GM23338 (cell line): Measurements from ENCODE around the gene KIAA2012. TPM values are rescaled to one million over a fixed set of nuclear protein-coding genes. Genes with fewer than 3 reads are reported as not detected.
A peak's percentile ranks its signal among the peaks of the same experiment; 100 is the strongest.

Experiments
- ATAC-seq: fragments of 200-7000 bp; cut with Tn5 transposase; 3 replicates; pipeline ENCODE4 v1.9.1; 2020
- DNase-seq: peaks from one replicate; pipeline ENCODE4 v3.0.0-alpha.2; 2015; ENCODE audit warnings: low spot score
- H2AFZ ChIP-seq: fragments of 200-600 bp; sonication (generic); 2 replicates; pipeline ENCODE4 v1.8.0; 2016; ENCODE audit warnings: antibody characterized with exemption, mild to moderate bottlenecking, moderate library complexity
- H3F3A ChIP-seq: fragments of 200-600 bp; sonication (generic); replicated peaks from 2 replicates; pipeline ENCODE4 v1.8.0; 2017; ENCODE audit warnings: antibody characterized with exemption, mixed run types, low read depth
- H3K27ac ChIP-seq: fragments of 200-600 bp; sonication (generic); 2 replicates; pipeline ENCODE4 v1.6.1; 2016; ENCODE audit warnings: low read depth
- H3K27me3 ChIP-seq: fragments of 200-600 bp; sonication (generic); 2 replicates; pipeline ENCODE4 v1.8.0; 2016; ENCODE audit warnings: mild to moderate bottlenecking, mixed run types, moderate library complexity; ENCODE audit not compliant: insufficient read depth
- H3K36me3 ChIP-seq: fragments of 200-600 bp; sonication (generic); 2 replicates; pipeline ENCODE4 v1.8.0; 2016; ENCODE audit warnings: mild to moderate bottlenecking; ENCODE audit not compliant: insufficient read depth
- H3K4me1 ChIP-seq: fragments of 200-600 bp; sonication (generic); 2 replicates; pipeline ENCODE4 v1.8.0; 2016; ENCODE audit warnings: mild to moderate bottlenecking, moderate library complexity; ENCODE audit not compliant: insufficient read depth
- H3K4me2 ChIP-seq: fragments of 200-600 bp; sonication (generic); 2 replicates; pipeline ENCODE4 v1.7.1; 2017; ENCODE audit warnings: mixed run types
- H3K4me3 ChIP-seq: fragments of 200-600 bp; sonication (generic); 2 replicates; pipeline ENCODE4 v1.6.1; 2016; ENCODE audit warnings: mixed run types
- H3K79me2 ChIP-seq: fragments of 200-600 bp; sonication (generic); replicated peaks from 2 replicates; pipeline ENCODE4 v1.8.0; 2017; ENCODE audit warnings: mild to moderate bottlenecking; ENCODE audit not compliant: insufficient read depth
- H3K9me2 ChIP-seq: fragments of 200-600 bp; sonication (generic); 2 replicates; pipeline ENCODE4 v1.8.0; 2017; ENCODE audit not compliant: insufficient read depth
- H4K20me1 ChIP-seq: fragments of 200-600 bp; sonication (generic); replicated peaks from 2 replicates; pipeline ENCODE4 v1.8.0; 2017; ENCODE audit warnings: mild to moderate bottlenecking; ENCODE audit not compliant: insufficient read depth
- H3K27ac Mint-ChIP-seq: 2 replicates; pipeline ENCODE4 v1.8.0; 2020; ENCODE audit warnings: inconsistent platforms, mild to moderate bottlenecking, moderate library complexity, mixed read lengths
- H3K27me3 Mint-ChIP-seq: 3 replicates; pipeline ENCODE4 v1.8.0; 2022; ENCODE audit warnings: low read depth, mild to moderate bottlenecking, moderate library complexity, mixed read lengths, inconsistent platforms; ENCODE audit not compliant: insufficient read depth, poor library complexity
- H3K36me3 Mint-ChIP-seq: 3 replicates; pipeline ENCODE4 v1.8.0; 2021; ENCODE audit warnings: low read depth, mild to moderate bottlenecking, inconsistent platforms, moderate library complexity, mixed read lengths
- H3K4me1 Mint-ChIP-seq: 3 replicates; pipeline ENCODE4 v1.8.0; 2020; ENCODE audit warnings: mild to moderate bottlenecking, inconsistent platforms, mixed read lengths
- H3K4me3 Mint-ChIP-seq: 3 replicates; pipeline ENCODE4 v1.8.0; 2021; ENCODE audit warnings: moderate library complexity, mild to moderate bottlenecking, inconsistent platforms, mixed read lengths
- H3K9me3 Mint-ChIP-seq: 3 replicates; pipeline ENCODE4 v1.8.0; 2020; ENCODE audit warnings: moderate library complexity, mild to moderate bottlenecking, inconsistent platforms, mixed read lengths
- CTCF ChIP-seq, 2 experiments: fragments of 200-600 bp in 1 of 2; sonication (generic) in 1 of 2; conservative IDR thresholded peaks; 2 replicates each; pipeline versions ENCODE4 v1.5.1 to v1.6.1; 2016 to 2017; ENCODE audit warnings: antibody characterized with exemption in 2 of 2, low read depth in 2 of 2, mild to moderate bottlenecking in 2 of 2, moderate library complexity in 1 of 2
- EZH2 ChIP-seq: fragments of 200-600 bp; sonication (generic); IDR thresholded peaks from one replicate; pipeline ENCODE4 v1.8.0; 2017; ENCODE audit warnings: antibody characterized with exemption, mild to moderate bottlenecking, low read depth; ENCODE audit not compliant: unreplicated experiment
- POLR2AphosphoS5 ChIP-seq: IDR thresholded peaks from 2 replicates; pipeline ENCODE4 v1.6.1; 2016; ENCODE audit warnings: antibody characterized with exemption, low read depth
- polyA plus RNA-seq: library from polyadenylated mRNA; unstranded; fragments of >200 nt; fragmentation: Nextera tagmentation; extraction: Ambion mirVana; gene quantifications from 2 replicates; pipeline ENCODE4 v1.2.1, GENCODE V29; 2016
- total RNA-seq: library from RNA; depleted of rRNA; stranded (reverse); fragments of >200 nt; shearing (Covaris generic); gene quantifications from 2 replicates; pipeline ENCODE4 v1.2.3, GENCODE V29; 2014
- TF ChIP-seq, protein P1 (sequence below): IDR thresholded peaks from one replicate; pipeline ENCODE4 v1.6.1; 2018; ENCODE audit warnings: antibody characterized with exemption; ENCODE audit not compliant: unreplicated experiment

KIAA2012 gene
- total and polyA plus RNA-seq, 2 experiments from 2014 or later: 0.03 to 0.08 TPM

DNA sequence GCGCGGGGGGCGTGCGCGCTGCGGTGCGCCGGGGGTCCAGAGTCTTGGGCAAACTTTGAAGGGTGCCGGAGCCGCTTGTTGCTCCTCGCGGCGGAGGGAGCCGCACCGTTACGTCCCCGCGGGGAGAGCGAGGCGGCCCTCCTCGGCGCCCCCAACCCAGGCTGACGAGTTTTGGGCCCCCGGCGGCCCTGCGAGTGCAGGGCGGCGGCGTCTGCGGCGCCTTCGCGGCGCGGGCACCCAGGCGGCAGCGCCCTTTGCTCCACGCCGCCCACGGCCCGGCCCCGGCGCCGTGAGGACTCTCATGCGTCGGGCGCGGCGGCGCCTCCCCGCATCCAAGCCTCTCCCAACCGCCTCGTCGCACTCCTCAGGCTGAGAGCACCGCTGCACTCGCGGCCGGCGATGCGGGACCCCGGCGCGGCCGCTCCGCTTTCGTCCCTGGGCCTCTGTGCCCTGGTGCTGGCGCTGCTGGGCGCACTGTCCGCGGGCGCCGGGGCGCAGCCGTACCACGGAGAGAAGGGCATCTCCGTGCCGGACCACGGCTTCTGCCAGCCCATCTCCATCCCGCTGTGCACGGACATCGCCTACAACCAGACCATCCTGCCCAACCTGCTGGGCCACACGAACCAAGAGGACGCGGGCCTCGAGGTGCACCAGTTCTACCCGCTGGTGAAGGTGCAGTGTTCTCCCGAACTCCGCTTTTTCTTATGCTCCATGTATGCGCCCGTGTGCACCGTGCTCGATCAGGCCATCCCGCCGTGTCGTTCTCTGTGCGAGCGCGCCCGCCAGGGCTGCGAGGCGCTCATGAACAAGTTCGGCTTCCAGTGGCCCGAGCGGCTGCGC lies 38.6 kb upstream of the KIAA2012 start:
- no peak overlapping the region for H2AFZ ChIP-seq

More for the DNA sequence above, 38.6 kb upstream of the KIAA2012 start:
- 0 out of 2 replicates have a peak, but pooled peaks cover 3% of the 10 kb centered on the region for H3K27me3 ChIP-seq
- peak overlapping the region; percentile 88 for H3K4me2 ChIP-seq
- peak overlapping the region; percentile 83 for H3K27ac Mint-ChIP-seq
- peak overlapping the region; percentile 87 for H3K27ac ChIP-seq
- H3K4me3 Mint-ChIP-seq: peak overlapping the region; percentile 81; the same call in 2 of the 3 replicates
- H3K9me3 Mint-ChIP-seq: peaks cover 4% of the 10 kb centered on the region; the same call in 1 of the 3 replicates
- DNase-seq: no peak
- ATAC-seq: peak; percentile 0
- H3K4me1 Mint-ChIP-seq: peaks cover 37% of the 10 kb centered on the region
- H3K27me3 Mint-ChIP-seq: peaks cover 19% of the 10 kb centered on the region
- no peaks in the 10 kb centered on the region for H3K9me2 ChIP-seq
- peaks cover 12% of the 10 kb centered on the region for H3K36me3 Mint-ChIP-seq
- H3K79me2 ChIP-seq: peaks cover 69% of the 10 kb centered on the region
- TF ChIP-seq, protein P1, sequence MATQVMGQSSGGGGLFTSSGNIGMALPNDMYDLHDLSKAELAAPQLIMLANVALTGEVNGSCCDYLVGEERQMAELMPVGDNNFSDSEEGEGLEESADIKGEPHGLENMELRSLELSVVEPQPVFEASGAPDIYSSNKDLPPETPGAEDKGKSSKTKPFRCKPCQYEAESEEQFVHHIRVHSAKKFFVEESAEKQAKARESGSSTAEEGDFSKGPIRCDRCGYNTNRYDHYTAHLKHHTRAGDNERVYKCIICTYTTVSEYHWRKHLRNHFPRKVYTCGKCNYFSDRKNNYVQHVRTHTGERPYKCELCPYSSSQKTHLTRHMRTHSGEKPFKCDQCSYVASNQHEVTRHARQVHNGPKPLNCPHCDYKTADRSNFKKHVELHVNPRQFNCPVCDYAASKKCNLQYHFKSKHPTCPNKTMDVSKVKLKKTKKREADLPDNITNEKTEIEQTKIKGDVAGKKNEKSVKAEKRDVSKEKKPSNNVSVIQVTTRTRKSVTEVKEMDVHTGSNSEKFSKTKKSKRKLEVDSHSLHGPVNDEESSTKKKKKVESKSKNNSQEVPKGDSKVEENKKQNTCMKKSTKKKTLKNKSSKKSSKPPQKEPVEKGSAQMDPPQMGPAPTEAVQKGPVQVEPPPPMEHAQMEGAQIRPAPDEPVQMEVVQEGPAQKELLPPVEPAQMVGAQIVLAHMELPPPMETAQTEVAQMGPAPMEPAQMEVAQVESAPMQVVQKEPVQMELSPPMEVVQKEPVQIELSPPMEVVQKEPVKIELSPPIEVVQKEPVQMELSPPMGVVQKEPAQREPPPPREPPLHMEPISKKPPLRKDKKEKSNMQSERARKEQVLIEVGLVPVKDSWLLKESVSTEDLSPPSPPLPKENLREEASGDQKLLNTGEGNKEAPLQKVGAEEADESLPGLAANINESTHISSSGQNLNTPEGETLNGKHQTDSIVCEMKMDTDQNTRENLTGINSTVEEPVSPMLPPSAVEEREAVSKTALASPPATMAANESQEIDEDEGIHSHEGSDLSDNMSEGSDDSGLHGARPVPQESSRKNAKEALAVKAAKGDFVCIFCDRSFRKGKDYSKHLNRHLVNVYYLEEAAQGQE: peak; percentile 5
- TF ChIP-seq CTCF (conservative IDR thresholded peaks at IDR 0.05; ENCODE audit: low read depth in 2 of 2): no peak
- no peak; the same call in none of the 2 replicates for TF ChIP-seq POLR2AphosphoS5
- no peak for TF ChIP-seq EZH2
- peak overlapping the region; percentile 97 for H3K4me3 ChIP-seq
- peaks cover 26% of the 10 kb centered on the region for H4K20me1 ChIP-seq
- peaks cover 39% of the 10 kb centered on the region for H3F3A ChIP-seq
- peaks cover 33% of the 10 kb centered on the region for H3K4me1 ChIP-seq
- peaks cover 20% of the 10 kb centered on the region; the same call in 1 of the 2 replicates for H3K36me3 ChIP-seq
